KG1 (cell line): Measurements from ENCODE around the gene XRCC1.
A peak's percentile ranks its signal among the peaks of the same experiment; 100 is the strongest.
"Not testable (repeated sequence)": the region's sequence is repeated elsewhere in the genome, so short reads cannot be mapped to it uniquely, and the experiment has no call there.

Experiments used
- DNase-seq: peaks from one replicate; lab custom pipeline; 2025; lab: John Stamatoyannopoulos, UW

The XRCC1 gene

DNA sequence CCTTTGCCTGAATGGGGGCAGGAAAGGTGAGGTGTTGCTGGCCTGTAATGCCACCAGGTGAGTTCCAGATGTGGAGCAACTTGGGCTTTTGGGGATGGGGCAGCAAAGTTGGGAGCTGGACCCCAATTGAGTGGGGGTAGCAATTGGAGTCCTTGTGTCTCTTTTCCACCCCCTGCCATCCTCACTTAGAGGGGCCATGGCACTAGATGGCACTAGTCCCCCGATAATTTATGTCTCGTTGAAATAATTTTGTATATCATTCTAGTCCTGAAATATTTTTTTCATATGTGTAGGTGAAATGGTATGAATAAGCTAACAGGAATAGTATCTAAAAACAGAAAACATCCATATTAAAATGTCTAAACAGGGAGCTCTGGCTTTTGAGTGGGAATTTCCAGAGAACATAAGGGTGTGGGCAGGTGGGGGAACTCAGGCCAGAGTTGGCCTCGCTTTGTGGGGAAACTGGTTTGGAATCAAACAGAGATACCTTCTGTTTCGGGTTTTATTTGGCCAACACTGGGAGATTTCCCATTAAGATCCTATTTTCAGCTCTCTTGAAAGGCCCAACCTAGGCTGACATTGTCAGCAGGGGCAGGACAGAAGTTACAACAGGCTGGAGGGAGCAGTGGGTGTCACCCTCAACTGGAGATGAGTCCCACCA is 24.4 kb upstream of the XRCC1 start:
- DNase-seq = no peak

DNA sequence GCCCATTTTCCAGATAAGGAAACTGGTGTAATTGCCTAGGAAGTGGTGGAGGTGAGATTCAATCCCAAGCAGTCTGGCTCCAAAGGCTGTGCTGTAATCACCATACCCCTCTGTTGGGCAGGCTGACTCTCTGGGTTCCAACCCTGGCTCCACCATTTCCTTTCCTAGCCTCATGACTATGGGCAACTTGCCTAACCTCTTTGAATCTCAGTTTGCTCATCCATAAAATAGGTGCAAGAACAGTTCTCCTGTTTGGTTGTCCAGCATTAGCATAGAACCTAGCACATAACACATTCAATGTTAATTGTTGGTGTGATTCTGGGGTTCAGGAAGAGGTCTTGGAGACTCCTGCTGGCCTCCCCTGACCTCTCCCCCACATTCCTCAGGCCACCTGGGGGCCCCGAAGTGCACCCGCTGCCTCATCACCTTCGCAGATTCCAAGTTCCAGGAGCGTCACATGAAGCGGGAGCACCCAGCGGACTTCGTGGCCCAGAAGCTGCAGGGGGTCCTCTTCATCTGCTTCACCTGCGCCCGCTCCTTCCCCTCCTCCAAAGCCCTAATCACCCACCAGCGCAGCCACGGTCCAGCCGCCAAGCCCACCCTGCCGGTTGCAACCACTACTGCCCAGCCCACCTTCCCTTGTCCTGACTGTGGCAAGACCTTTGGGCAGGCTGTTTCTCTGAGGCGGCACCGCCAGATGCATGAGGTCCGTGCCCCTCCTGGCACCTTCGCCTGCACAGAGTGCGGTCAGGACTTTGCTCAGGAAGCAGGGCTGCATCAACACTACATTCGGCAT is 23.3 kb upstream of the XRCC1 start:
- no peak for DNase-seq

DNA sequence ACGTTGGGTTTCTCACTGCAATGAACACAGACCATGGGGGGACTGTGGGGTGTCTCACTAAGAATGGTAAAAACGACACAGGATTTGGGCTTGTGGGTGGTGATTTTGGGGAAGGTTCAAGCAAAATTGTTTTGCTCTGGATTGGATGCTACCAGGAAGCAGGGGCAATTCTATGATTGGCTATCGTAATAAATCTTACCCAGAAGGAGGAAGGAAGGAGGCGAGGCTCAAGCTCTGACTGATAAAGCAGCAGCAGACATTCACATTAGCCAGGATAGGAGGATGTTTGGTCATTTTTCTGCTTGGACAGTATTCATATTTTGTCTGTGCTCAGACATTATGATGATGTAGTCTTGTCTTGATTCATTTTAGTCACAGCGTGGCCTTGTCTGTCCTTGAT is 22.5 kb upstream of the XRCC1 start:
- no peak for DNase-seq

DNA sequence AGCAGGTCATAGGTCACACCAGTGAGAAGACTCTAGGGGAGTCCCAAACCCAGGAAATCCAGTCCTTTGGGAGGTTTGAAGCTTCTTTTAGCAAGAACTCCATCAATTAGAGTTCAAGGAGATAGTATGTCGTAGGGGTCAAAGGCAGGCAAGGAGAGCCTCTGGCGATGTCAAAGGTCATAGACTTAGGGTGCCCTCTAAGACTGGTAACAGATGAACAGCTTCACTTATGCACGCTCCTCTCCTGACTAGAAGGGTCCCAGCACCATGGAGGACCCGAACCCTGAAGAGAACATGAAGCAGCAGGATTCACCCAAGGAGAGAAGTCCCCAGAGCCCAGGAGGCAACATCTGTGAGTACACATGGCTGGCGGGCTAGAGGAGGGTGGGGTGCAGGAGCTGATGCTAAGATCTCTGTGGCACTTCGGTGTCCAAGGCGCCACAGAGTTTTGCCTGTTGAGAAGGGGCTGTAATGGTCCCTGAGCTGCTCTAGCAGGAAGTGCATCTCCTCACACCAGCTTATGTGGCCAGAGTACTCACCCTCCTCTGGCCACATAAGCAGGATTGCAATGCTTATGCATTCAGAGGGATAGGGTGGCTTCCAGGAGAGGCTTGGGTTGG is 21.6 kb upstream of the XRCC1 start:
- no peak for DNase-seq

DNA sequence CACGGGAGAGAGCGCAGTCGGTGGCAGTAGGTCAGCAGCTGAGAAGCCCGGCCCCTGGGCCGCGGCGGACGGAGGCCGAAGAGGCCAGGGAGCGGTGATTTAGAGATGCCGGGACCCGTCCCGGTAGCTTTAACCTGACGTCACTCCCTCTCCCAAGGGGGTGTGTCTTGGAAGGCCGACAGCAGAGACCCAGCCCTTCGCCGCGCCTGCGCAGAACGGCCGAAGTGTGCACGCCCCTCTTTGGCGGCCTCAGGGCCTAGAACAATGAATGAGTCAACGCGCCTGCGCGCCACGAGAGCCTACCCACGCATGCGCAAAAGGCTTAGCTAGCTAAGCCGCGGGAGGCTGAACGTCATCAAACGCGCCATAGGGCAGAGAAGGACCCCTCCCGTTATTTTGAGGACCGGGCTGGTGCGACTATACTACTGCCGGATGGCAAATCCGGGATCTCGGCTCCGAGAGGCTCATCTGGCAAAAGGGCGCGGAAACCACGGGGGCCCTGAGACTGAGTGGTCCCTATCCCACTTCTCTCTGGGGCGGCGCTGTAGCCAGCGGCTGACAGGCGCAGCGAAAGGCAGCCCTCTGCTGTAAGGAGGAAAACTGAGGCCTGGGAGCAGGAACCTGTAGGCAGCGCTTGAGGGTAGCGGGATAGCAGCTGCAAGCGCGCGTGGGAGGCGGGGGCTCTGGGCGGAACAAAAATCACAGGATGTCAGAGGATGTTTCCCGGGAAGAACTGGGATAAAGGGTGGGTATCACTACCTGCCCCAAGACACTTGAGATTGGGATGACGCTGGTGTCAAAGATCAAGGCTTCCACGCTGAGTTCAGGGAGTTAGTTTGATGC is 20.9 kb upstream of the XRCC1 start, which contains the start of the genes IRGQ and ZNF576:
Gene IRGQ (minus strand): TSS at position 136 of the 843 bp plus-strand sequence. CDS start 796 bp downstream, outside the sequence.
Gene ZNF576 (plus strand): TSS at position 597 of the 843 bp plus-strand sequence. CDS start 514 bp downstream, outside the sequence.
- peak; percentile 99 for DNase-seq

DNA sequence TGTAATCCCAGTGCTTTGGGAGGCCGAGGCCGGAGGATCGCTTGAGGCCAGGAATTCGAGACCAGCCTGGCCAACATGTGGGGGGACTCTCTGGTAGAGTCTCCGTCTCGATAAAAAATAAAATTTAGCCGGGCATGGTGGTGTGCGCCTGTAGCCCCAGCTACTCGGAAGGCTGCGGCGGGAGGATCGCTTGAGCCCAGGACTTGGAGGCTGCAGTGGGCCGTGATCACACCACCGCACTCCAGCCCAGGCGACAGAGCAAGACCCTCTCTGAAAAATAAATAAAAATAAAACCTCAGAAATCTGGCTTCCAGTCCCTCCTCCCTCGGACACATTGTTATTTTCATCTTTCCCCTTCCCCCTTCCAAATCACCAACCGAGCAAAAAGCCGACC is 20.3 kb upstream of the XRCC1 start:
- no peak for DNase-seq

DNA sequence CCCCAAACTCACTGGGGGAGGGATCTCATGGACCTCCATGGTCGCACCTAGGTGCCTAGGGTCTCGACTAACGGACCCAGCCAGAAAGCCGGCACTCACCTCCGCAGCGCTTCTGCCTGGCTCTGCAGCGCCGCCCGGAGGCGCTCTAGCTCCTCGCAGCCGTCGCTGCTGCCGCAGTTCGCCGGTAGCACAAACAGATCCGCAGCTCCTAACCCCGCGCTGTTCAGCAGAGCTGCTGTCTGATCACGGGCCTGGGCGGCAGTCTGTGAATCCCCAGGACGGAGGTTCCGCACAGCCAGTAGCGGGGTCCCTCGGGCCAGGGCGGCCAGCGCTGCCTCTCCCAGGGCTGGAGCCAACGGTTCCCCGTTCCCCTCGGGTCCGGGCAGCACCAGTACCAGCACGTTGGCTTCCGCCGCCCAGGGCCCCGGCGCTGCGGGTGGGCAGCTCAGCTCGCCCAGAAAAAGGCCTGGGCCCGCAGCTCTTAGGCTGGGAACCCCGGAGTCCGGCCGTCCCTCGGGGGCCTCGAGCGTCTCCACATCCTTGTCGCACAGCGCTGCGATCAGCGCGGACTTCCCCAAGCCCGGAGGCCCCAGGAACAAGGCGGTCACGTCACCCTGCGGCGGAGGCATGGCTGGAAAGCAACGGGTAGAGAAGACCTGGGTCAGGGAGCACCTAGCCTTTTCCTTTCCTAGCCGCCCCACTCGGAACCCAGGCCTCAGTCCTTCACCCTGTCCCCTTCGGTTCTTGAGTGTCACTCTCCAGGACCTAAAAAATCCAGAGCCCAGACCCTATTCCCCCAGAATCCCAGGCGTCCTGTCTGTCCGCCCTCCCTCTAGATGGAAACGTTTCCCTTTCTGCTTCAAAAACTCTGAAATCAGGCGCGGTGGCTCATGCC is 19.6 kb upstream of the XRCC1 start:
- DNase-seq = peak; percentile 10

DNA sequence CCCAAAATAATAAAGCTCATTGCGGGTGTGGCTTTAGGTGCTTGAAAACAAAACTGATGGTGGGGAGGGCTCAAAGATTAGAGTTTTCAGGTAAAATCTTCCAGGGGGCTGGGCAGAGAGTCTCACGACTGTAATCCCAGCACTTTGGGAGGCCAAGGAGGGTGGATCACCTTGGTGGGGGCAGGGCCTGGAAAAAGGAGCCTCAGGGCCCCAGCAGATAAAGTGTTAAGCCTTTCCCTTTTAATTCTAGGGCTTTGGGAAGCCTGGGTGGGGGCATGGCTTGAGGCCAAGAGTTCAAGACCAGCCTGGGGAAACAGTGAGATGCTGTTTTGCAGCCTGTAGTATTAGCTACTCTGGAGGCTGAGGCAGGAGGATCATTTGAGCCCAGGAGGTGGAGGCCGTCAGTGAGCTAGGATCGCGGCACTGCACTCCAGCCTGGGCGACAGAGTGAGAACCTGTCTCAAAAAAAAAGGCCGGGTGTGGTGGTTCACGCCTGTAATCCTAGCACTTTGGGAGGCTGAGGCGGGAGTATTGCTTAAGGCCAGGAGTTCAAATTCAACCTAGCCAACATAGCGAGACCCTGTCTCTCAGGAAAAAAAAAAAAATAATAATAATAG is 18.9 kb upstream of the XRCC1 start:
- DNase-seq = no peak

DNA sequence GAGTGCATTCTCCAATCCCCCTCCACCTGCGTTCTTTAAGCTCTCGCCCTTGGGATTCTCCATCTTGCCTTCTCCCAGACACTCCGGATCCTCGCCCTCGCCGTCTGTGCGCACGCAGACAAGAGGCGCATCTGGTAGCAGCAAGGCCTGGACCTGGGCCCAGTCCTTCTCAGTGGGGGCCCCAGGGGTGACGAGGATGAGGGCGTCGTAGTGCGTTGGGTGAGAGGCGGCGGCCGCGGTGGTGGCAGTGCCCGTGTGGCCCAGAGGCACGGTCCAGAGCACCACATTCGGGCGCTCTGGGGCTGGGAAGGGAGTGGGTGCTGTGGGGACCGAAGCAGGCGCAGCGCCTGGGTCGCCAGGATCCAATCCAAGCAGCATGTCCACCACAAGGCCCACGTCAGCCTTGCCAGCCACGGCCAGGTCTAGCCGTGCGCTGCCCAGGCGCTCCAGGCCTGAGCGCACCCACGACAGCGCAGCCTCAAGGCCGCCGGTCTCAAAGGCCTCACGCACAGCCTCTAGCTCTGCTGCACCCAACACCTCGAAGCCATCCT is 17.5 kb upstream of the XRCC1 start:
- DNase-seq = no peak

DNA sequence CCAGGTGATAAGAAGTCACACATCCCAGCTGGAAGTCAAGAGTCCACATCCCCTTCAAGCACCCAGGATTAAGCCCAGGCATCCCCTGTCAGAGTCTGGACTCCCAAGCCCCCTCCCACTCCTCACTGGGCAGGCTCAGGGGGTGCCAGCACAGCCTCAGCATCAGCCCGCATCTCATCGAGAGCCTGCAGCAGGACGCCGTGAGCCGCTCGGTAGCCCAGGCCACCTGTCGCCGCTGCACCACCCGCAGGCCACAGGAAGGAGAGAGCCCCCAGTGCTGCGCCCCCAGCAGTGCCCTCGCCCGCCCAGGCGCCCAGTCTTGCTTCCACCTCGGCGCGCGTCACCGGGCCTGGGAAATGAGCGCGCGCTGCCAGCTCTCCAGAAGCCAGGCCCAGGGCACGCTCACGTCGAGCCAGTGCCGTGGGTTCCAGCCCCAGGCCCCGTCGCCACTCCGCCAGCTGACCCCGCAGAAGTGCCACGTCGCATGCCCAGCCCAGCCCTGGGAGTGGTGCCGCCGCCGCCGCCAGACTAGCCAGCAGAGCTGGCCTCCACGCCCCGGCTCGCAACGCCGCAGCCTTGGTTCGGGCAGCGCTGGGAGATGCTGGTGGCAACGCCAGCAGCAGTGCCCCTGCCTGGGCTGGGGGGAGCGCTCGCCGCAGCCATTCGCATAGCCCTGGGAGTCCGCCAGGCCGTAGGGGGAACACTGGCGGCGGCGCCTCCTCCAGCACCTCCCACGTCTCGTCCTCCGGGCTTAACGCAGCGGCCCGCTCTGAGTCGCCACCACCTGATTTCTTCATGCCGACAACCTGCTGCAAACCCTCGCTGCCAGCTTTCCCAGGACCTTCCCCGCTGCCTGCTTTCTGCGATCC is 16.8 kb upstream of the XRCC1 start:
- DNase-seq = no peak

DNA sequence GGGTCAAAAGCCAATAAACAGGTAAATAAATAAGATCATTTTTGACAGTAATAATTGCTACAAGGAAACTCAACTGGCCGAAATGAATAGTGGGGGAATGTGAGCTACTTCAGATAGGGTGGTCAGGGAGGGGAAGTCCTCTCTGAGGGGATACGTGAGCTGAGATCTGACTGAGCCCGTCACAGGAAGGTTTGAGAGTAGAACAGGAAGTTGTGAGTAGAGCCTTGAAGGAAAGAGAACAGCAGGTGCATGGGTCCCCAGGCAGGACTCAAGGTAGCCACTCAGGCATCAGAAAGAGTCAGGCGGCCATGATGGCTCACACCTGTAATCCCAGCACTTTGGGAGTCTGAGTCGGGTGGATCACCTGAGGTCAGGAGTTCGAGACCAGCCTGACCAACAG is 14.4 kb upstream of the XRCC1 start:
- no peak for DNase-seq

DNA sequence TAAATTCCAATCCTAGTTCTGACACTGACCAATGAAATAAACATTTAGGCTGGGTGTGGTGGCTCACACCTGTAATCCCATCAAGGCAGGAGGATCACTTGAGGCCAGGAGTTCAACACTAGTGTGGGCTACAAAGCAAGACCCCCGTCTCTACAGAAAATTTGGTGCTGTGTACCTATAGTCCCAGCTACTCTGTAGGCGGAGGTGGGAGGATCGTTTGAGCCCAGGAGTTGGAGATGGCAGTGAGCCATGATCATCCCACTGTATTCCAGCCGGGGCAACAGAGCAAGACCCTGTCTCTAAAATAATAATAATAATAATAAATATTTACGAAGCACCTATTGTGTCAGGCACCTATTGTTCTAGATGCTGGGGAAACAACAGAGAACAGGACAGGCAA is 13.9 kb upstream of the XRCC1 start:
- DNase-seq = no peak

DNA sequence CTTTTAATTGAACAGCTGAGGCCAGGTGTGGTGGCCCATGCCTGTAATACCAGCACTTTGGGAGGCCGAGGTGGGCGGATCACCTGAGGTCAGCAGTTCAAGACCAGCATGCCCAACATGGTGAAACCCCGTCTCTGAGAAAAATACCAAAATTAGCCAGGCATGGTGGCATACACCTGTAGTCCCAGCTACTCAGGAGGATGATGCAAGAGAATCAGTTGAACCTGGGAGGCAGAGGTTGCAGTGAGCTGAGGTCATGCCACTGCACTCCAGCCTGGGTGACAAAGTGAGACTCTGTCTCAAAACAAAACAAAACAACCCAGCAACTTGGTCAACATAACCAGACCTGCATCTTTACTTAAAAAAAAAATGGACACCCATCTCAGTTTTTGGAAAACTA is 11.7 kb upstream of the XRCC1 start:
- not testable (repeated sequence) for DNase-seq

DNA sequence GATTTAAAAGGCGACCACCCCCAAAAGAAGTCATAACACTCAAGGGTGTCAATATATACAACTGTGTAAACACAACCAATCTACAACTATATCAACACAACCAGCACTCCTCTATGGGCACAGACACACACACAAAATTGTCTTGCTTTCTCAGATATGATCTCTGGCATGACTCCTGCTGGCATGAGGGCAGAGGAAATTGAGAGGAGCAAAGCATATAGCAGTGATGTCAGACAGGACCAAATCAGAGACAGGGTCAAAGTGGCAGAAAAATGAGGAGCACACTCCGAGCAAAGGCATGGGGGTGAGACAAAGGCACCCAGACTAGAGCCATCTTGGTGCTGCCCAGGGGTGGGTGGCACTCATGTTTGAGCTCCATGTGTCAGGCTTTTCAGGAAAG is 11.0 kb upstream of the XRCC1 start:
- no peak for DNase-seq

DNA sequence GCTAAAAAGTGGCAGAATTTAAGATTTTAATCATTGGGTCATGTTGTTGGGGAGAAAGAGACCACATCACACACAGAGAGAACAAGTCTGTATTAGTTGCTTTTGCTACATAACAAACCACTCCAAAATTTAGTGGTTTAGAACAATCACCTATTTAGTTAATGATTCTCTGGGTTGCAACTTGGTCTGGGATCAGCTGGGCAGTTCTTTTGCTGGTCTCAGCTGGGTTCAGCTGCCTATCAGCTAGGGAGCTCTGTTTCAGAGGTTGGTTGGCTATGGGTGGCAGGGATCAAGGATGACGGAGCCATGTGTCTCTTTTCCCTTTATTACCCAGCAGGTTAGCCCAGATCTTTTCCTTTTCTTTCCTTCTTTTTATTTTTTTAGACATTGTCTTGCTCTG is 9.2 kb upstream of the XRCC1 start:
- no peak for DNase-seq

DNA sequence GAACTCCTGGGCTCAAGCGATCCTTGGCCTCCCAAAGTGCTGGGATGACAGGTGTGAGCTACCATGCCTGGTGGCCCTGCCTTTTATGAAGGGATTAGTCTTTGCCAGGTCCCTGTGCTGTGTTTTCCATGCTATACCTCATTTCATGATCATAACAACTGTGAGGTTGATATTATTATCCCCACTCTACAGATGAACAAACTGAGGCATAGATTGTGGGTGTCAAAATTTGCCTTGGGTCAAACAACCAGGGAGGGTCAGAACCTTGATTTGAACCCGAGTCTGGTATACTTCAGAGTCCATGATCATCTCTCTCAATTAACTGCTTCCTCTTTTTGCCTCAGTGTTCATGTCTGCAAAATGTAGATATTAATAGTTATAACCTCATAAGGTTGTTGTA is 7.2 kb upstream of the XRCC1 start:
- DNase-seq = no peak

DNA sequence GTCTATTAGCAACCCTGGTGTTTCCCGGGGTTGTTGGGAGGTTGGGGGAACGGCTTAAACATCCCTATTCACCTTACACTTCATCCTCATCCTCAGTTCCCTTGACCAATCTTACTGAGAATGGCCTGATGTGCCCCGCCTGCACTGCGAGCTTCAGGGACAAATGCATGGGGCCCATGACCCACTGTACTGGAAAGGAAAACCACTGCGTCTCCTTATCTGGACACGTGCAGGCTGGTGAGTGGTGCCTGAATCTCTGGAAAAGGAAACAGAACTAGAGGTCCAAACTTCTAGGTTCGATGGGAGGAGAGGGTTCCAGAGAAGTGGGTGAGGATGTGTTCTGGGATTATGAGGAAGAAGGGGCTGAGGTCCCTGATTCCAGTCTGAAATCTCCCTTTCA is 6.1 kb upstream of the XRCC1 start:
- no peak for DNase-seq

DNA sequence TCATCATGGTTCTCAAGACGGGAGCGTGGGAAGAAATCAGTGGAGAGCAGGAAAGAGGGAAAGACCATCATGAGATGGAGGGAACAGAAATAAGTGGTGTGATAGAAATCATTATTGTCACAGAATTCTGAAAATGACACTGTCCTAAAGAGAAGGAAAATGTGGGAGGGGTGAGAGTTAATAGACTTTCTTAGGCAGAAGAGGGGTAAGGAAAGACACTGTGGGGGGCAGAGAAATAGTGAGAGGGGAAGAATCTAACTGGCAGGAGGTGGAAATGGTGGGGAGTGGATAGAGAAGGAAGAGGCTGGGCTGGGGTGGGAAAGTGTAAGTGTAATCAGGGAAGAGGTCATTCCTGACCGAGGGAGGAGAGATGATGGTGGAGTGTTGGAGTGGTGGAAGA is 3.5 kb upstream of the XRCC1 start:
- no peak for DNase-seq
